ENCODE measurements around the gene RIT2. TPM values are rescaled to one million over a fixed set of nuclear protein-coding genes. Genes with fewer than 3 reads are reported as not detected.

Gene RIT2
- total and polyA plus RNA-seq, 5 donors = not detected

- DNase-seq (no peak), ATAC-seq (no peak)
- no peak overlapping the region for H3K27ac ChIP-seq (ENCODE audit: low read length)
- 77% methylated on average over 6 of the region's 6 CpGs for WGBS
- no peak overlapping the region for H3K4me3 ChIP-seq (ENCODE audit: low read length)
- no peaks in the 10 kb centered on the region for H3K9me3 ChIP-seq (ENCODE audit: control insufficient read depth, low read length)
- H3K27me3 ChIP-seq (ENCODE audit: control insufficient read depth, insufficient read depth) = no peaks in the 10 kb centered on the region
- no peaks in the 10 kb centered on the region for H3K4me1 ChIP-seq (ENCODE audit: control insufficient read depth, insufficient read depth, low read length)
- intact Hi-C loops (cut with DNase I) = no loop called here
Measured at GRCh38 chr18:42719221-42719620, 396.3 kb downstream of the RIT2 start.

- Histone ChIP-seq H3K9me3 (ENCODE audit: control insufficient read depth, low read length) (no peaks in the 10 kb centered on the region), H3K4me1 (ENCODE audit: control insufficient read depth, insufficient read depth, low read length) (no peaks in the 10 kb centered on the region), H3K4me3 (ENCODE audit: low read length) (no peak overlapping the region), H3K27me3 (ENCODE audit: control insufficient read depth, insufficient read depth) (no peaks in the 10 kb centered on the region), H3K27ac (ENCODE audit: low read length) (no peak overlapping the region)
- intact Hi-C loops (cut with DNase I) = no loop called here
- DNase-seq = no peak
- no peak for ATAC-seq
- WGBS = 69% methylated on average over 1 of the region's 1 CpG
Measured at GRCh38 chr18:42712065-42712464, 403.4 kb downstream of the RIT2 start.

GRCh38 chr18:42707080-42707479 lies 408.4 kb downstream of the RIT2 start:
- intact Hi-C loops (cut with DNase I) = no loop called here
- Histone ChIP-seq H3K27me3 (ENCODE audit: control insufficient read depth, insufficient read depth) (no peaks in the 10 kb centered on the region), H3K27ac (ENCODE audit: low read length) (no peak overlapping the region), H3K4me3 (ENCODE audit: low read length) (no peak overlapping the region), H3K4me1 (ENCODE audit: control insufficient read depth, insufficient read depth, low read length) (no peaks in the 10 kb centered on the region), H3K9me3 (ENCODE audit: control insufficient read depth, low read length) (no peaks in the 10 kb centered on the region)
- ATAC-seq = no peak
- WGBS = 91% methylated on average over 1 of the region's 1 CpG
- DNase-seq = no peak

GRCh38 chr18:42706618-42707017 lies 408.9 kb downstream of the RIT2 start:
- DNase-seq = peak in 1 of 3 donors; percentile 9
- ATAC-seq = peak in 1 of 2 donors; percentile 45
- intact Hi-C loops (cut with DNase I) = no loop called here
- Histone ChIP-seq H3K27me3 (ENCODE audit: control insufficient read depth, insufficient read depth) (no peaks in the 10 kb centered on the region), H3K4me3 (ENCODE audit: low read length) (no peak overlapping the region), H3K9me3 (ENCODE audit: control insufficient read depth, low read length) (no peaks in the 10 kb centered on the region), H3K27ac (ENCODE audit: low read length) (no peak overlapping the region), H3K4me1 (ENCODE audit: control insufficient read depth, insufficient read depth, low read length) (no peaks in the 10 kb centered on the region)
- WGBS = 71% methylated on average over 8 of the region's 8 CpGs

- DNase-seq = no peak
- intact Hi-C loops (cut with DNase I) = no loop called here
- H3K4me1 ChIP-seq (ENCODE audit: control insufficient read depth, insufficient read depth, low read length) = no peaks in the 10 kb centered on the region
- H3K9me3 ChIP-seq (ENCODE audit: control insufficient read depth, low read length) = no peaks in the 10 kb centered on the region
- H3K4me3 ChIP-seq (ENCODE audit: low read length) = no peak overlapping the region
- 85% methylated on average over 4 of the region's 4 CpGs for WGBS
- ATAC-seq = no peak
- no peak overlapping the region for H3K27ac ChIP-seq (ENCODE audit: low read length)
- H3K27me3 ChIP-seq (ENCODE audit: control insufficient read depth, insufficient read depth) = no peaks in the 10 kb centered on the region
Measured at GRCh38 chr18:42706029-42706608, 409.4 kb downstream of the RIT2 start.

Other genes with a start within 250 kb of the RIT2 start
- 1 to 10 TPM in 2 of 4 donors, under 1 TPM in 1, not detected in 1; 0.47 to 1.6 (median 1.0) TPM for gene SYT4, start 161.8 kb upstream of the RIT2 start, total RNA-seq
- gene SYT4, start 161.8 kb upstream of the RIT2 start, polyA plus RNA-seq = 0.09 TPM

Data from right cardiac atrium (tissue), 5 donors.